Ovary (tissue), 9 donors: ENCODE data around the gene DIDO1. TPM values are rescaled to one million over a fixed set of nuclear protein-coding genes. Genes with fewer than 3 reads are reported as not detected.
A peak's percentile ranks its signal among the peaks of the same experiment; 100 is the strongest.

Source experiments
- DNase-seq, 5 donors: peaks; one replicate each; pipeline ENCODE4 v3.0.0-alpha.2; 2019 to 2020
- H3K27ac ChIP-seq, 2 donors: fragments of 200-600 bp; one replicate each; pipeline versions ENCODE4 v1.5.1 to v1.8.0; 2019 to 2022
- H3K27me3 ChIP-seq: fragments of 200-600 bp; one replicate; pipeline ENCODE4 v1.8.0; 2022
- H3K36me3 ChIP-seq: fragments of 200-600 bp; sonication (generic); one replicate; pipeline ENCODE4 v1.5.1; 2019
- H3K4me1 ChIP-seq: one replicate; pipeline ENCODE4 v1.8.1; 2013; ENCODE audit warnings: mild to moderate bottlenecking, moderate library complexity; ENCODE audit not compliant: insufficient read depth
- H3K4me3 ChIP-seq: fragments of 200-600 bp; sonication (generic); one replicate; pipeline ENCODE4 v1.5.1; 2017
- H3K9me3 ChIP-seq, 2 donors: fragments of 200-600 bp in 1 of 2; sonication (generic) in 1 of 2; one replicate each; pipeline versions ENCODE4 v1.5.1 to v1.8.1; 2013 to 2019; ENCODE audit warnings: mild to moderate bottlenecking in 1 of 2, moderate library complexity in 1 of 2
- EP300 ChIP-seq: sonication (generic); formaldehyde crosslinking; IDR thresholded peaks from one replicate; pipeline ENCODE4 v1.6.1; 2017; ENCODE audit warnings: antibody characterized with exemption
- POLR2A ChIP-seq: fragments of 450-650 bp; IDR thresholded peaks from one replicate; pipeline ENCODE4 v1.6.1; 2017; ENCODE audit warnings: antibody characterized with exemption, mild to moderate bottlenecking, moderate library complexity
- WGBS, 3 donors: extraction: QIAGEN DNeasy Blood & Tissue Kit in 1 of 3; methylation state at CpG; one replicate each; pipeline versions ENCODE4 v1.1.5 to v1.1.7; 2013 to 2017; 5-methylcytosine and 5-hydroxymethylcytosine counted together
- intact Hi-C, 4 donors: fragments of 100-400 bp; cut with DNase I; formaldehyde crosslinking; loops; one replicate each; pipeline versions ENCODE4 v1.11.0 to v1.15.1; 2022 to 2023
- polyA plus RNA-seq, 2 donors: library from polyadenylated mRNA; stranded (reverse); fragments of 200-250 nt in 1 of 2; fragments of 350-450 nt in 1 of 2; fragmentation: Illumina TruSeq in 1 of 2; extraction: RNeasy Lipid Tissue Mini Kit (QIAGEN cat#74804) in 1 of 2; gene quantifications; one replicate each; pipeline ENCODE4 v1.2.3, GENCODE V29; 2013 to 2014
- total RNA-seq, 7 donors: library from RNA; depleted of rRNA in 2 of 7; stranded (reverse); fragments of >200 nt in 2 of 7; fragmentation: NEBNext Ultra II Directional in 3 of 7; extraction: Animal tissue kit (Norgen Biotek cat#: 25700) in 3 of 7; gene quantifications; one replicate each; pipeline versions ENCODE4 v1.1.0 to v1.2.4, GENCODE V29; 2016 to 2023
- TF ChIP-seq, protein P1 (sequence below), 3 donors: fragments of 450-650 bp in 2 of 3; fragments of 200-600 bp in 1 of 3; IDR thresholded peaks; one replicate each; pipeline versions ENCODE4 v1.5.1 to v1.8.0; 2016 to 2022; ENCODE audit warnings: antibody characterized with exemption in 3 of 3, mild to moderate bottlenecking in 1 of 3
- donor health status: DM: no; HTN: no; CAD: no; lungs with moderate emphysema.
- donor health status: DM: no; HTN: no; CAD: no.
- donor health status: Bipolar disorder and iron deficiency.
- donor health status: DM: yes; HTN: yes; CAD: no.
- donor health status: DM: no; HTN: no; CAD: no.
- donor health status: DM: yes; HTN: yes; CAD: no.

Gene DIDO1
- total and polyA plus RNA-seq, 9 donors: 42.9 to 82.2 (median 56.2) TPM

DNA sequence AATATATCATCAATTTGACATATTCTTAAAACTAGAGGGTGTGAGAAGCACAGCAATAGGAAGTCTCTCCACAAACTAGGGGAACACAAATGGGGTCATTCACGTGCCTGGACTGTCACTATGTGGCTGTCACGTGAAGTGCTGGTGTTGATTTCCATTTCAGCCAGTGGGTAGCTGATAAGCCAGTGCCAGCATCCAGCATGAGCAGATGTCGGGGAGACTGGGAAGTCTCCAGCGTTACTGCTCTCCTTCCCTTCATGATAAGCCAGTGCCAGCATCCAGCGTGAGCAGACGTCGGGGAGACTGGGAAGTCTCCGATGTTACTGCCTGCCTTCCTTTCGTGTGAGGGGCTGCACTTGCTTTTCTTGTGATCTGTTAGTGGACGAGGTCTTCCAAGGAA lies 20.6 kb upstream of the DIDO1 start:
- Histone ChIP-seq H3K9me3 (no peaks in the 10 kb centered on the region), H3K27ac (no peak overlapping the region), H3K4me3 (no peak overlapping the region), H3K36me3 (no peaks in the 10 kb centered on the region), H3K27me3 (no peaks in the 10 kb centered on the region), H3K4me1 (peaks cover 5% of the 10 kb centered on the region)
- 15 to 28% (median 17%) methylated on average over 10 of the region's 10 CpGs for WGBS, 3 donors
- DNase-seq: peak in 1 of 5 donors; percentile 21
- intact Hi-C loops: no loop called here
- TF ChIP-seq POLR2A (no peak), EP300 (no peak)
- TF ChIP-seq, protein P1, sequence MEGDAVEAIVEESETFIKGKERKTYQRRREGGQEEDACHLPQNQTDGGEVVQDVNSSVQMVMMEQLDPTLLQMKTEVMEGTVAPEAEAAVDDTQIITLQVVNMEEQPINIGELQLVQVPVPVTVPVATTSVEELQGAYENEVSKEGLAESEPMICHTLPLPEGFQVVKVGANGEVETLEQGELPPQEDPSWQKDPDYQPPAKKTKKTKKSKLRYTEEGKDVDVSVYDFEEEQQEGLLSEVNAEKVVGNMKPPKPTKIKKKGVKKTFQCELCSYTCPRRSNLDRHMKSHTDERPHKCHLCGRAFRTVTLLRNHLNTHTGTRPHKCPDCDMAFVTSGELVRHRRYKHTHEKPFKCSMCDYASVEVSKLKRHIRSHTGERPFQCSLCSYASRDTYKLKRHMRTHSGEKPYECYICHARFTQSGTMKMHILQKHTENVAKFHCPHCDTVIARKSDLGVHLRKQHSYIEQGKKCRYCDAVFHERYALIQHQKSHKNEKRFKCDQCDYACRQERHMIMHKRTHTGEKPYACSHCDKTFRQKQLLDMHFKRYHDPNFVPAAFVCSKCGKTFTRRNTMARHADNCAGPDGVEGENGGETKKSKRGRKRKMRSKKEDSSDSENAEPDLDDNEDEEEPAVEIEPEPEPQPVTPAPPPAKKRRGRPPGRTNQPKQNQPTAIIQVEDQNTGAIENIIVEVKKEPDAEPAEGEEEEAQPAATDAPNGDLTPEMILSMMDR (IDR thresholded peaks at IDR 0.05): no peak

DNA sequence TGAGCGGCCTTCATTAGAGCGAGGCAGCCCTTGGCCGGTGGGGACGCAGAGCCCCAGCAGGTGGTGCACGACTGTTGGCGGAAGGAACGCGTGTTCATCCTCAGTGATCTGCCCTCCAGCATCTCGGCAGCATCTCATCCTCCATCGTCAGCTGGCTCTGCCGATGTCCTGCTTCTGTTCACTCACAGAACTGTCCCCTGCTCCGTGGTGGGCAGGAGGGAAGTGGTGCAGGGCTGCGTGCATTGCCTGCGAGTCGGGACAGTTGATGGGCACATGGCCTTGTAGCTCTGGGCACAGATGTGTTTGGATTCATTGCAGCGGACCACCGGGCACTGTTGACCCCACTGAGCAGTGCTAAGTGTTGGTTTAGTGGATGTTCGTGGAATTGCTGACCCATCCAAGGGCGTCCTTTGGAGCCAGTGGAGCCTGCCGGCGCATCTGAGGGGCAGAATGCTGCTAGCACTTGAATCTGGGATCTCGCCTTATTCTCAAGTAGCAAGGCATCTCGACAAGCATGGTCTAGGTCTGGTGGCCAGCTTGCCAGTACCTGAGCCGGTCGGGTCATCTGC lies 19.6 kb upstream of the DIDO1 start:
- Histone ChIP-seq H3K27me3 (no peaks in the 10 kb centered on the region), H3K36me3 (no peaks in the 10 kb centered on the region), H3K4me3 (no peak overlapping the region), H3K9me3 (no peaks in the 10 kb centered on the region), H3K27ac (no peak overlapping the region), H3K4me1 (peaks cover 9% of the 10 kb centered on the region)
- peak in 2 of 5 donors; percentile 21 to 28 for DNase-seq
- 87 to 91% (median 90%) methylated on average over 25 of the region's 25 CpGs for WGBS, 3 donors
- TF ChIP-seq, protein P1 (IDR thresholded peaks at IDR 0.05): no peak
- no peak for TF ChIP-seq POLR2A
- TF ChIP-seq EP300: no peak
- intact Hi-C loops: no loop called here

- Histone ChIP-seq H3K36me3 (no peaks in the 10 kb centered on the region), H3K27me3 (no peaks in the 10 kb centered on the region), H3K9me3 (no peaks in the 10 kb centered on the region), H3K4me3 (no peak overlapping the region), H3K4me1 (peaks cover 10% of the 10 kb centered on the region), H3K27ac (no peak overlapping the region)
- intact Hi-C loops: no loop called here
- peak in 2 of 5 donors; percentile 12 to 20 for DNase-seq
- 89 to 90% (median 89%) methylated on average over 10 of the region's 10 CpGs for WGBS, 3 donors
- TF ChIP-seq, protein P1 (IDR thresholded peaks at IDR 0.05): no peak
- no peak for TF ChIP-seq EP300
- no peak for TF ChIP-seq POLR2A
Measured at GRCh38 chr20:62944746-62945145, 18.4 kb upstream of the DIDO1 start.

GRCh38 chr20:62944184-62944583 lies 17.9 kb upstream of the DIDO1 start:
- Histone ChIP-seq H3K27ac (no peak overlapping the region), H3K4me1 (peaks cover 10% of the 10 kb centered on the region), H3K27me3 (no peaks in the 10 kb centered on the region), H3K4me3 (no peak overlapping the region), H3K9me3 (no peaks in the 10 kb centered on the region), H3K36me3 (no peaks in the 10 kb centered on the region)
- 88 to 93% (median 88%) methylated on average over 8 of the region's 8 CpGs for WGBS, 3 donors
- TF ChIP-seq, protein P1 (IDR thresholded peaks at IDR 0.05): no peak
- TF ChIP-seq POLR2A (no peak), EP300 (no peak)
- intact Hi-C loops: no loop called here
- peak in 2 of 5 donors; percentile 4 to 13 for DNase-seq
